ENCODE data around the gene MRC2.

The MRC2 gene

DNA sequence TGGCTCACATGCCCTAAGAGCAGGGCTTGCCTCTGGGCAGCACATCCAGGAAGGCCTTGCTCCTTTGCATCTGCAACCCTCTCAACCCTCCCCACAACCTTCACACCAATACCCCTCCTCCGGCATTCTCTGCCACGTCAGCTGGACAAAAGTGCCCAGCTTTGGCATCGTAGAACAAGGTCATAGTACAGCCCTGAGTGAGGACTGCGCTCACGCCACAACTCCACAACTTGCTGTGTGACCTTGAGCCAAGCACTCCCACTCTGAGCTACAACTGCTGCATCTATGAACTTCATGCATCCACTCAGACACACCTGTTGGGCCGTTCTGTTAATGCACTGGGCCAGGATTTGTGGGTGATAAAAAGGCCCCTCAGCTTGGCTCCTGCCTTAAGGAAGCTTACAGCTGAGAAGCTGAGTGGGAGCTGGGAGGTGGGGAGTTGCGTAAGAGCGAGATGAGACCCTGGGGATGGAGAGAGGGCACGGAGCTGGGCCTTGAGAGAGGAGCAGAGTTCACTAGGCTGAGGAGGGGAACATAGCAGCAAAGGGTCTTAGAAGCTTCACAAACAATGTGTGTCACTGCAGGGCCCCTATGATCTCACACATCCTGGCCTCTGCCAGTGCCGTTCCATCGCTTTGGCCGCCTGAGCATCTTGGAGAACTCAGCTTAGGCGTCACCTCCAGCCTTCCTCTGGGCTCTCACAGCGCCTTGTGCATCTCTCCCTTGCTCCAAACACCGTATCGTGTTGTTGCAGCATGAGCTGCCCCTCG, 8.6 kb upstream of the MRC2 start:
- FAIRE-seq (no peak), DNase-seq (ENCODE audit: insufficient read length, low spot score) (no peak)
- no peak for TF ChIP-seq TAF1 (IDR thresholded peaks at IDR 0.05; ENCODE audit: low read depth, low read length)
- no peak for TF ChIP-seq POU2F2 (IDR thresholded peaks at IDR 0.05; ENCODE audit: low read depth, low read length)
- no peak; the same call in 1 of the 2 replicates for TF ChIP-seq POLR2A (IDR thresholded peaks at IDR 0.05; ENCODE audit: low read depth, low read length)
- no peak for TF ChIP-seq PAX5 (IDR thresholded peaks at IDR 0.05; ENCODE audit: insufficient read depth, low read length, severe bottlenecking)
- TF ChIP-seq POLR2AphosphoS5 (IDR thresholded peaks at IDR 0.05; ENCODE audit: low read depth, low read length) = no peak
- TF ChIP-seq SPI1 (IDR thresholded peaks at IDR 0.05; ENCODE audit: low read depth, low read length) = no peak

DNA sequence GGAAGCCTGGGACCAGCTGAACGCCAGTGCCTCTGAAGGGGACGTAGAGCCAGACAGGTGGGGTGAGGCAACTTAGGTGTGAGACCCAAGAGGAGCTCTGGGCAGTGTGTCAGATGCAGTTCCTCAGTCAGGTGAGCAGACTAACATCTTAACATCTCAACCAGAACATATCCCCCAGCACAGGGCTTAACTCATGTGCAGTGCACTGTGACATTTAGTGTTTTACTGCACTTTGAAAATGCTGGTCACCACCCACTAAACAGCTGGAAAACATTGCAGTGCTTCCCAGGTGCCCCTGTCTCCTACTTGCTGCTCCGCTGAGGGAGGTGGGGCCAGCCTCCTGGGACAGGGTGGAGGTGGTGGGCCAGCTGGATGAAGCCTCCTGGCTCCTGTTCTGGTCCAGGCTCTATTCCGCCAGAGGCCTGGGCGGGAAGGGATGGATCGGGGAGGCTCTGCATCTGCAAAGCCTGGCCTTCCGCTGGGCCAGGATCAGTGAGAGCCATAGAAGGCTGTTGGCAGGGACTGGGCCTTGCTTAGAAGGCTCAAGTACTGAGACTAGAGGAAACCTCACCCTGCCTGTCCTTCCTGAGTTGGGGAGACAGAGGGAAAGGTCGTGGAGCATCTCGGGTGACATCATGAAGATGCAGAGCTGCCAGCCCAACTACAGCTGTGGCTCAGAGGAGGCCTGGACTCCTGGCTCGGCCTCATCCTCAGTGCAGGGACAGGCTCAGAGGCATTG, 7.9 kb upstream of the MRC2 start:
- DNase-seq (ENCODE audit: insufficient read length, low spot score) (no peak), FAIRE-seq (no peak)
- no peak for TF ChIP-seq PAX5 (IDR thresholded peaks at IDR 0.05; ENCODE audit: insufficient read depth, low read length, severe bottlenecking)
- no peak for TF ChIP-seq POLR2A (IDR thresholded peaks at IDR 0.05; ENCODE audit: low read depth, low read length)
- TF ChIP-seq POLR2AphosphoS5 (IDR thresholded peaks at IDR 0.05; ENCODE audit: low read depth, low read length) = no peak
- no peak for TF ChIP-seq TAF1 (IDR thresholded peaks at IDR 0.05; ENCODE audit: low read depth, low read length)
- TF ChIP-seq POU2F2 (IDR thresholded peaks at IDR 0.05; ENCODE audit: low read depth, low read length) = no peak
- TF ChIP-seq SPI1 (IDR thresholded peaks at IDR 0.05; ENCODE audit: low read depth, low read length) = no peak

DNA sequence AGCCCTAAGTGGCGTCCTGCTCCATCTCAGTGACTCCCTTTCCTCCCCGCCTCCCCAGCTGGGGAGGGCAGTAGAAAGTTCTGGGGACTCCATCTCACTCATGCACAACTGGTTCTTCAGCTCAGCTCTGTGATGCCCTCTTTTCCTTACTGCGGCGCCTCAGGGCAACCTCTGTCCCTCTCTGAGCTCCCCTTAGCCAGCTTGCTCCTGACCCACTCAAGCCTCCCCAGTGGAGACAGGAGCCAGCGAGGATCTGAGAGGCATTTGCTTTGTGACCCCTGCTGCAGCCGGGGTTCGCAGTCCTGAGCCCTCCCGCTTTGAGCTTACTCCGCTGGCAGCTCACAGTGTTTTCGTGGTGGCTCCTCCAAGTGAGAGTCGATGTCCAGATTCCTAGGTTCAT, 6.2 kb upstream of the MRC2 start:
- FAIRE-seq (no peak), DNase-seq (ENCODE audit: insufficient read length, low spot score) (no peak)
- TF ChIP-seq POLR2AphosphoS5 (IDR thresholded peaks at IDR 0.05; ENCODE audit: low read depth, low read length) (no peak), SPI1 (IDR thresholded peaks at IDR 0.05; ENCODE audit: low read depth, low read length) (no peak), POU2F2 (IDR thresholded peaks at IDR 0.05; ENCODE audit: low read depth, low read length) (no peak), TAF1 (IDR thresholded peaks at IDR 0.05; ENCODE audit: low read depth, low read length) (no peak), POLR2A (IDR thresholded peaks at IDR 0.05; ENCODE audit: low read depth, low read length) (no peak), PAX5 (IDR thresholded peaks at IDR 0.05; ENCODE audit: insufficient read depth, low read length, severe bottlenecking) (no peak)

DNA sequence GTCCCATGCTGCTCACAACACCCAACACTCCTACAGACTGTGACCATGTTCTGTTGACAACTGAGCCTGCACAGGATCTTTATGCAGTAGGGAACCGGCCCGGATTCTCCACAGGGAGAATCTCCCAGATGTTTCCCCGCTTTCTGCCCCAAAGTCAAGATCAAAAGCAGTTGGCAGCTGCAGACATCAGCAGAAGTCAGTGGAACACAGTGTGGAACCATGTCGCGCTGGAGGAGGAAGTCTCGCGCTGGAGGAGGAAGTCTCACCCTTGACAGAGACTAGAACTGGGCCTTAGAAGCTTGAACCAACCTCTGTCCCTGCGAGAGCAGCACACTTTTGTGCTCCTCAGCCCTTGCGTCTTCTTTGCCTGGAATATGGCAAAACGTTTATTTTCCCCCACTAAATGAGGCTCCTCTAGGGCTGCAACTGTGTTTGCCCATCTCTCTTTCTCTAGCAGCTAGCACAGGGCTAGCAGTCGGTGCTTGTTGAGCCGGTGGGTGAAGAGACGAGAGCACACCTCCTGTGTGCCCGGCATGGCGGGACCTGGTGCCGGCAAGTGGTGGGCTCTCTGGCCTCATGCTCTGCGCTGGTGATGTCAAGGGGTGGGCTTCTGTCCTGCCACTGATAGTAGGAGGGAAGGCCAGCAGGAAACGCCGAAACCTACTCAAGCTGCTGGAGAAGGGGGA, 2.1 kb upstream of the MRC2 start:
- TF ChIP-seq POLR2AphosphoS5 (IDR thresholded peaks at IDR 0.05; ENCODE audit: low read depth, low read length) = no peak
- no peak for TF ChIP-seq POU2F2 (IDR thresholded peaks at IDR 0.05; ENCODE audit: low read depth, low read length)
- no peak for TF ChIP-seq TAF1 (IDR thresholded peaks at IDR 0.05; ENCODE audit: low read depth, low read length)
- 0 out of 2 replicates have a peak, but pooled peaks have one; percentile 6 for TF ChIP-seq SPI1 (IDR thresholded peaks at IDR 0.05; ENCODE audit: low read depth, low read length)
- no peak for TF ChIP-seq PAX5 (IDR thresholded peaks at IDR 0.05; ENCODE audit: insufficient read depth, low read length, severe bottlenecking)
- FAIRE-seq = no peak
- DNase-seq (ENCODE audit: insufficient read length, low spot score) = no peak

DNA sequence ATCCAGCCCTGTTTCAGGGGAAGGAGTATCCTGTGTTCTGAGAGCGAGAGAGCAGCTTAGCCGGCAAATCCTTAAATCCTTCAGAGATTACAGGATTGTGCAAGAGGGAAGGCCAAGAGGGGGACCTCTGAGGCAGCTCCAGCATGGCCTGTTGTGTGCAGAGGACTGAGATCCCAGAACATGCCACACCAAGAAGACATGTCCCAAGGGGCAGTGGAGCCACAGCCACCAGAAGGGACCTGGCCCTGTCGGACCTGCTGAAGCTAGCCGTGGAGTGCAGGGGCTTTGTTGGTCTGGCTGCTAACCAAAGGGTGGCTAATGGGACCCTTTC, 1.6 kb upstream of the MRC2 start:
- TF ChIP-seq TAF1 (IDR thresholded peaks at IDR 0.05; ENCODE audit: low read depth, low read length) (no peak), POU2F2 (IDR thresholded peaks at IDR 0.05; ENCODE audit: low read depth, low read length) (no peak), PAX5 (IDR thresholded peaks at IDR 0.05; ENCODE audit: insufficient read depth, low read length, severe bottlenecking) (no peak), SPI1 (IDR thresholded peaks at IDR 0.05; ENCODE audit: low read depth, low read length) (no peak), POLR2A (IDR thresholded peaks at IDR 0.05; ENCODE audit: low read depth, low read length) (no peak), POLR2AphosphoS5 (IDR thresholded peaks at IDR 0.05; ENCODE audit: low read depth, low read length) (no peak)
- DNase-seq (ENCODE audit: insufficient read length, low spot score) (no peak), FAIRE-seq (no peak)

DNA sequence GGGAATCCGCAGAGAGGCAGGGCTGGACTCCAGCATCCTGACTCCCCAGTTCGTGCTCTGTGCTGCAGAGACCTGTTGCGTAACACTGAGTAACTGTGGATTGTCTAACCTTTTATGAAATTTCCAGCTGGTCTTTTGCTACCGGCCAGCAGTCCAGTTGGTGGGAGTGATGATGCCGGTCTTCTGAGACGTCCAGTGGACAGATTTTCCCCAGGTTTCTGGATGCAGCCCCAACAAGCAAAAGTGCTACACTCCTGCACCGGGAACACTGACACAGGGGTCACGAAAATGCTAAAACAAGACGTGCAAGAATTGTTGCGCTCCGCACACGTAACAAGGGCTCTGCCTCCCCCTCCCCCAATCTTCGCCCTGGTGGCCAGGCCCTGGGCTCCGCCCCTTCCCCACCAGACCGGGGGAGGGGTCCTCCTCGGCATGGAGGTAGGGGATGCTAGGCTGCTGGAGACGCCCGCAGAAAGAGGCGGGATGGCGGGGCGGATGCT, 701 bp upstream of the MRC2 start:
- DNase-seq (ENCODE audit: insufficient read length, low spot score) (peak; percentile 44), FAIRE-seq (peak; percentile 76)
- TF ChIP-seq POLR2AphosphoS5 (IDR thresholded peaks at IDR 0.05; ENCODE audit: low read depth, low read length) (no peak), POLR2A (IDR thresholded peaks at IDR 0.05; ENCODE audit: low read depth, low read length) (no peak), PAX5 (IDR thresholded peaks at IDR 0.05; ENCODE audit: insufficient read depth, low read length, severe bottlenecking) (no peak), POU2F2 (IDR thresholded peaks at IDR 0.05; ENCODE audit: low read depth, low read length) (no peak), SPI1 (IDR thresholded peaks at IDR 0.05; ENCODE audit: low read depth, low read length) (no peak), TAF1 (IDR thresholded peaks at IDR 0.05; ENCODE audit: low read depth, low read length) (no peak)

DNA sequence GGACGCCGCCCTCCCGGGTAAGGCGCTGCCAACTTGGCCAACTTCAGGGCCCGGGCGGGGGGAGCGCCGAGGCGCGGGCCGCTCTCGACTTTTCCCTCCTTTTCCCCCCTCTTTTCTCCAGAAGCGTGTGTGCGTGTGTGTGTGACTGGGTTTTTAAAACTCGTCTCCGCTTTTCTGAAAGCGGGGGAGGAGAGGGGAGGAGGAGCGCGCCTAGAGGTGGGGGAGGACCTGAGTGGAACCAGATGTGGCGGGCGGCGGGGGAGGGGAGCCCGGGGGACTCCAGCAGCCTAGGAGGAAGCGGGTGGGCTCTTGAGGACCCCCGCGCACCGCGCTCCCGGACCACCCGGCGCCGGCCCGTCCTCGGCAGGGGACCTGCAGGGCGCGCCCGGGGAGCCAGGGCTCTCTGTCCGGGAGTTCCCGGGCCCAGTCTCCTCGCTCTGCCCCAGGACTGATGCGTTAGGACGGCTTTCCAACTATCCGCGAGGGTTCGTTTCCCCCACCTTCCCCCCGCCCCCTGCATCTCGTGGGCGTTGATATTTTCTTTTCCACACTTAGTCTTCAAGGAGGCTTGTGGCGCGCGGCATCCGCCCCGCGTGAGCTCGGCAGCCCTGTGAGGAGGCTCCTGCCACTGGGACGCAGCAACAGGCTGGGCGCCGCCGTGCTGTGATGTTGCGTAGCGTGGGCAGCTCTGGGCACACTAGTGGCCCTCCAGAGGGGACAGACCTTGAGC, 599 bp downstream of the MRC2 start:
- FAIRE-seq (peak; percentile 50), DNase-seq (ENCODE audit: insufficient read length, low spot score) (peak; percentile 64)
- TF ChIP-seq PAX5 (IDR thresholded peaks at IDR 0.05; ENCODE audit: insufficient read depth, low read length, severe bottlenecking) = no peak

DNA sequence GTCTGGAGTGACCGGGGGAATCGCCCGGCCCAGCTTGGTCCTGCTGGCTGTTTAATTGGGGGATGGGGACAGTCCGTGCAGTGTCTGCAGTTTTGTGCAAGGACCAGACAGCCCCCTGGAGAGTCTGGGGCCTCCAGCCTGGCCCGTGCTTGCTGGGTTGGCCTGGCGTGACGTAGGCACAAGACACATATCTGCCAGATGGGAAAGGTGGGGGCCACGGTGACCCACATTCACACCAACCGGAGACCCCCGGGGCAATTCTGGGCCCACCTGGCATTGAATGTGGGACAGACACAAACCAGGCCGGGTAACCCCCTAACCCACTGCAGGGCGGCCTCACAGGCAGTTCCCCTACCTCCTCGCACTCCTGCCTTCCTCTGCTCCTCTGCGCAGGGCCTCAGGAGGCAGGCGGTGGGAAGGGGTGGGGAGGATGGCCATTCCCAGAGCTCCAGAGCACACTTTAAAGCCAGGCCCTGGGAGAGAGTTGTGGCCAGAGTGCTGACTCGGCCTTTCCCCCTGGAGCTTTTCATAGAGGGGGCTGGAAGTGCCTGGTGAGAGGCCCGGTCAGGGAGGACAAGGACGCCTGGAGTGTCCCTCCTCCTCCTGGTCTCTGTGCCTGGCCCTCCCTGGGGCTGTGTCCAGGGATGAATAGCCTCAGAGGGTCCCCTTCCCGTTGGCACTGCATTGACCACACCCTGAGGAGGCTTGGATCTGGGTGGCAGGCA, 1.5 kb downstream of the MRC2 start:
- TF ChIP-seq TAF1 (IDR thresholded peaks at IDR 0.05; ENCODE audit: low read depth, low read length) (no peak), POLR2A (IDR thresholded peaks at IDR 0.05; ENCODE audit: low read depth, low read length) (no peak), POU2F2 (IDR thresholded peaks at IDR 0.05; ENCODE audit: low read depth, low read length) (no peak), SPI1 (IDR thresholded peaks at IDR 0.05; ENCODE audit: low read depth, low read length) (no peak), POLR2AphosphoS5 (IDR thresholded peaks at IDR 0.05; ENCODE audit: low read depth, low read length) (no peak), PAX5 (IDR thresholded peaks at IDR 0.05; ENCODE audit: insufficient read depth, low read length, severe bottlenecking) (no peak)
- no peak for DNase-seq (ENCODE audit: insufficient read length, low spot score)
- FAIRE-seq = no peak

Data from GM12891 (cell line).